GM23338 (cell line): ENCODE data around the gene KIF21A. TPM values are rescaled to one million over a fixed set of nuclear protein-coding genes. Genes with fewer than 3 reads are reported as not detected.

Source experiments
- ATAC-seq: fragments of 200-7000 bp; cut with Tn5 transposase; 3 replicates; pipeline ENCODE4 v1.9.1; 2020
- DNase-seq: peaks from one replicate; pipeline ENCODE4 v3.0.0-alpha.2; 2015; ENCODE audit warnings: low spot score
- H2AFZ ChIP-seq: fragments of 200-600 bp; sonication (generic); 2 replicates; pipeline ENCODE4 v1.8.0; 2016; ENCODE audit warnings: antibody characterized with exemption, mild to moderate bottlenecking, moderate library complexity
- H3F3A ChIP-seq: fragments of 200-600 bp; sonication (generic); replicated peaks from 2 replicates; pipeline ENCODE4 v1.8.0; 2017; ENCODE audit warnings: antibody characterized with exemption, mixed run types, low read depth
- H3K27ac ChIP-seq: fragments of 200-600 bp; sonication (generic); 2 replicates; pipeline ENCODE4 v1.6.1; 2016; ENCODE audit warnings: low read depth
- H3K27me3 ChIP-seq: fragments of 200-600 bp; sonication (generic); 2 replicates; pipeline ENCODE4 v1.8.0; 2016; ENCODE audit warnings: mild to moderate bottlenecking, mixed run types, moderate library complexity; ENCODE audit not compliant: insufficient read depth
- H3K36me3 ChIP-seq: fragments of 200-600 bp; sonication (generic); 2 replicates; pipeline ENCODE4 v1.8.0; 2016; ENCODE audit warnings: mild to moderate bottlenecking; ENCODE audit not compliant: insufficient read depth
- H3K4me1 ChIP-seq: fragments of 200-600 bp; sonication (generic); 2 replicates; pipeline ENCODE4 v1.8.0; 2016; ENCODE audit warnings: mild to moderate bottlenecking, moderate library complexity; ENCODE audit not compliant: insufficient read depth
- H3K4me2 ChIP-seq: fragments of 200-600 bp; sonication (generic); 2 replicates; pipeline ENCODE4 v1.7.1; 2017; ENCODE audit warnings: mixed run types
- H3K4me3 ChIP-seq: fragments of 200-600 bp; sonication (generic); 2 replicates; pipeline ENCODE4 v1.6.1; 2016; ENCODE audit warnings: mixed run types
- H3K79me2 ChIP-seq: fragments of 200-600 bp; sonication (generic); replicated peaks from 2 replicates; pipeline ENCODE4 v1.8.0; 2017; ENCODE audit warnings: mild to moderate bottlenecking; ENCODE audit not compliant: insufficient read depth
- H3K9me2 ChIP-seq: fragments of 200-600 bp; sonication (generic); 2 replicates; pipeline ENCODE4 v1.8.0; 2017; ENCODE audit not compliant: insufficient read depth
- H4K20me1 ChIP-seq: fragments of 200-600 bp; sonication (generic); replicated peaks from 2 replicates; pipeline ENCODE4 v1.8.0; 2017; ENCODE audit warnings: mild to moderate bottlenecking; ENCODE audit not compliant: insufficient read depth
- H3K27ac Mint-ChIP-seq: 2 replicates; pipeline ENCODE4 v1.8.0; 2020; ENCODE audit warnings: inconsistent platforms, mild to moderate bottlenecking, moderate library complexity, mixed read lengths
- H3K27me3 Mint-ChIP-seq: 3 replicates; pipeline ENCODE4 v1.8.0; 2022; ENCODE audit warnings: low read depth, mild to moderate bottlenecking, moderate library complexity, mixed read lengths, inconsistent platforms; ENCODE audit not compliant: insufficient read depth, poor library complexity
- H3K36me3 Mint-ChIP-seq: 3 replicates; pipeline ENCODE4 v1.8.0; 2021; ENCODE audit warnings: low read depth, mild to moderate bottlenecking, inconsistent platforms, moderate library complexity, mixed read lengths
- H3K4me1 Mint-ChIP-seq: 3 replicates; pipeline ENCODE4 v1.8.0; 2020; ENCODE audit warnings: mild to moderate bottlenecking, inconsistent platforms, mixed read lengths
- H3K4me3 Mint-ChIP-seq: 3 replicates; pipeline ENCODE4 v1.8.0; 2021; ENCODE audit warnings: moderate library complexity, mild to moderate bottlenecking, inconsistent platforms, mixed read lengths
- H3K9me3 Mint-ChIP-seq: 3 replicates; pipeline ENCODE4 v1.8.0; 2020; ENCODE audit warnings: moderate library complexity, mild to moderate bottlenecking, inconsistent platforms, mixed read lengths
- CREB1 ChIP-seq: fragments of 250-450 bp; sonication (Bioruptor Pico); IDR thresholded peaks from 2 replicates; pipeline ENCODE4 v1.5.0; 2020; ENCODE audit warnings: low read depth, mild to moderate bottlenecking, moderate library complexity
- EZH2 ChIP-seq: fragments of 200-600 bp; sonication (generic); IDR thresholded peaks from one replicate; pipeline ENCODE4 v1.8.0; 2017; ENCODE audit warnings: antibody characterized with exemption, mild to moderate bottlenecking, low read depth; ENCODE audit not compliant: unreplicated experiment
- EZH2phosphoT487 ChIP-seq: fragments of 200-600 bp; sonication (generic); IDR thresholded peaks from one replicate; pipeline ENCODE4 v1.8.1; 2018; ENCODE audit warnings: antibody characterized with exemption; ENCODE audit not compliant: unreplicated experiment
- JUNB ChIP-seq: IDR thresholded peaks from one replicate; pipeline ENCODE4 v1.6.1; 2016; ENCODE audit warnings: antibody characterized with exemption; ENCODE audit not compliant: unreplicated experiment
- NANOG ChIP-seq: IDR thresholded peaks from 2 replicates; pipeline ENCODE4 v1.6.1; 2016; ENCODE audit warnings: antibody characterized with exemption, borderline replicate concordance
- POLR2AphosphoS5 ChIP-seq: IDR thresholded peaks from 2 replicates; pipeline ENCODE4 v1.6.1; 2016; ENCODE audit warnings: antibody characterized with exemption, low read depth
- REST ChIP-seq: IDR thresholded peaks from one replicate; pipeline ENCODE4 v1.6.1; 2018; ENCODE audit warnings: antibody characterized with exemption; ENCODE audit not compliant: unreplicated experiment
- STAT1 ChIP-seq: IDR thresholded peaks from one replicate; pipeline ENCODE4 v1.6.1; 2016; ENCODE audit warnings: antibody characterized with exemption; ENCODE audit not compliant: unreplicated experiment
- ZNF114 ChIP-seq: fragments of 250-450 bp; sonication (Bioruptor Pico); IDR thresholded peaks from 2 replicates; pipeline ENCODE4 v1.5.0; 2020; ENCODE audit warnings: mild to moderate bottlenecking, moderate library complexity
- ZNF331 ChIP-seq: fragments of 250-450 bp; sonication (Bioruptor Pico); IDR thresholded peaks from 2 replicates; pipeline ENCODE4 v1.5.0; 2020; ENCODE audit warnings: low read depth, mild to moderate bottlenecking, moderate library complexity
- ZNF462 ChIP-seq: fragments of 250-450 bp; sonication (Bioruptor Pico); IDR thresholded peaks from 2 replicates; pipeline ENCODE4 v1.5.0; 2020; ENCODE audit warnings: mild to moderate bottlenecking, moderate library complexity
- polyA plus RNA-seq: library from polyadenylated mRNA; unstranded; fragments of >200 nt; fragmentation: Nextera tagmentation; extraction: Ambion mirVana; gene quantifications from 2 replicates; pipeline ENCODE4 v1.2.1, GENCODE V29; 2016
- total RNA-seq: library from RNA; depleted of rRNA; stranded (reverse); fragments of >200 nt; shearing (Covaris generic); gene quantifications from 2 replicates; pipeline ENCODE4 v1.2.3, GENCODE V29; 2014
- TF ChIP-seq, protein P1 (sequence below), 2 experiments: fragments of 200-600 bp in 1 of 2; sonication (generic) in 1 of 2; conservative IDR thresholded peaks; 2 replicates each; pipeline versions ENCODE4 v1.5.1 to v1.6.1; 2016 to 2017; ENCODE audit warnings: antibody characterized with exemption in 2 of 2, low read depth in 2 of 2, mild to moderate bottlenecking in 2 of 2, moderate library complexity in 1 of 2
- TF ChIP-seq, protein P2 (sequence below): IDR thresholded peaks from 2 replicates; pipeline ENCODE4 v1.6.1; 2016; ENCODE audit warnings: antibody characterized with exemption

KIF21A gene
- total and polyA plus RNA-seq, 2 experiments from 2014 or later: 28.8 to 32.0 TPM

GRCh38 chr12:39354955-39355354 is 88.0 kb downstream of the KIF21A start:
- ATAC-seq (no peak), DNase-seq (no peak)
- Histone ChIP-seq H3K27ac (no peak overlapping the region), H3K4me1 (no peaks in the 10 kb centered on the region), H3K79me2 (no peaks in the 10 kb centered on the region), H3K4me3 (no peak overlapping the region), H3F3A (no peaks in the 10 kb centered on the region), H4K20me1 (no peaks in the 10 kb centered on the region), H3K27me3 (no peaks in the 10 kb centered on the region), H3K9me2 (no peaks in the 10 kb centered on the region), H2AFZ (no peak overlapping the region), H3K4me2 (no peak overlapping the region), H3K36me3 (no peaks in the 10 kb centered on the region)
- peaks cover 20% of the 10 kb centered on the region for H3K36me3 Mint-ChIP-seq
- H3K4me3 Mint-ChIP-seq: no peak overlapping the region
- no peaks in the 10 kb centered on the region for H3K4me1 Mint-ChIP-seq
- H3K27me3 Mint-ChIP-seq: no peaks in the 10 kb centered on the region
- TF ChIP-seq STAT1 (no peak), EZH2phosphoT487 (no peak), EZH2 (no peak), POLR2AphosphoS5 (no peak), ZNF462 (CRISPR knock-in tag) (no peak), REST (no peak), NANOG (no peak), JUNB (no peak), ZNF114 (CRISPR knock-in tag) (no peak), ZNF331 (CRISPR knock-in tag) (no peak), CREB1 (CRISPR knock-in tag) (no peak)
- TF ChIP-seq, protein P1, sequence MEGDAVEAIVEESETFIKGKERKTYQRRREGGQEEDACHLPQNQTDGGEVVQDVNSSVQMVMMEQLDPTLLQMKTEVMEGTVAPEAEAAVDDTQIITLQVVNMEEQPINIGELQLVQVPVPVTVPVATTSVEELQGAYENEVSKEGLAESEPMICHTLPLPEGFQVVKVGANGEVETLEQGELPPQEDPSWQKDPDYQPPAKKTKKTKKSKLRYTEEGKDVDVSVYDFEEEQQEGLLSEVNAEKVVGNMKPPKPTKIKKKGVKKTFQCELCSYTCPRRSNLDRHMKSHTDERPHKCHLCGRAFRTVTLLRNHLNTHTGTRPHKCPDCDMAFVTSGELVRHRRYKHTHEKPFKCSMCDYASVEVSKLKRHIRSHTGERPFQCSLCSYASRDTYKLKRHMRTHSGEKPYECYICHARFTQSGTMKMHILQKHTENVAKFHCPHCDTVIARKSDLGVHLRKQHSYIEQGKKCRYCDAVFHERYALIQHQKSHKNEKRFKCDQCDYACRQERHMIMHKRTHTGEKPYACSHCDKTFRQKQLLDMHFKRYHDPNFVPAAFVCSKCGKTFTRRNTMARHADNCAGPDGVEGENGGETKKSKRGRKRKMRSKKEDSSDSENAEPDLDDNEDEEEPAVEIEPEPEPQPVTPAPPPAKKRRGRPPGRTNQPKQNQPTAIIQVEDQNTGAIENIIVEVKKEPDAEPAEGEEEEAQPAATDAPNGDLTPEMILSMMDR (conservative IDR thresholded peaks at IDR 0.05; ENCODE audit: low read depth in 2 of 2): no peak
- TF ChIP-seq, protein P2, sequence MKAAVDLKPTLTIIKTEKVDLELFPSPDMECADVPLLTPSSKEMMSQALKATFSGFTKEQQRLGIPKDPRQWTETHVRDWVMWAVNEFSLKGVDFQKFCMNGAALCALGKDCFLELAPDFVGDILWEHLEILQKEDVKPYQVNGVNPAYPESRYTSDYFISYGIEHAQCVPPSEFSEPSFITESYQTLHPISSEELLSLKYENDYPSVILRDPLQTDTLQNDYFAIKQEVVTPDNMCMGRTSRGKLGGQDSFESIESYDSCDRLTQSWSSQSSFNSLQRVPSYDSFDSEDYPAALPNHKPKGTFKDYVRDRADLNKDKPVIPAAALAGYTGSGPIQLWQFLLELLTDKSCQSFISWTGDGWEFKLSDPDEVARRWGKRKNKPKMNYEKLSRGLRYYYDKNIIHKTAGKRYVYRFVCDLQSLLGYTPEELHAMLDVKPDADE: no peak
- H3K9me3 Mint-ChIP-seq: no peaks in the 10 kb centered on the region
- H3K27ac Mint-ChIP-seq: no peak overlapping the region
